AG04450 (cell line): ENCODE data around the gene DSP. TPM values are rescaled to one million over a fixed set of nuclear protein-coding genes. Genes with fewer than 3 reads are reported as not detected.

ENCODE experiments used
- CTCF ChIA-PET: fragments of 300-600, 350-600 bp; formaldehyde crosslinking; extraction: SDS; loops from one replicate; lab custom pipeline; 2022; ENCODE audit warnings: antibody characterized with exemption, inconsistent platforms; lab: Charles Lee
- POLR2A ChIA-PET: fragments of 350-600 bp; formaldehyde crosslinking; extraction: SDS; loops from one replicate; lab custom pipeline; 2021; ENCODE audit warnings: antibody characterized with exemption, inconsistent platforms; lab: Yijun Ruan, JAX
- DNase-seq: peaks from one replicate; pipeline ENCODE4 v3.0.0-alpha.2; 2011; ENCODE audit warnings: low read depth, low spot score
- H3K27ac ChIP-seq: one replicate; pipeline ENCODE4 v1.5.1; 2012; ENCODE audit warnings: low read depth, low read length, control low read depth
- H3K27me3 ChIP-seq: one replicate; pipeline ENCODE4 v1.6.0; 2012; ENCODE audit warnings: low read length; ENCODE audit not compliant: control insufficient read depth, insufficient read depth
- H3K4me3 ChIP-seq: 2 replicates; pipeline ENCODE4 v1.5.1; 2011; ENCODE audit warnings: mild to moderate bottlenecking, low read depth, low read length, control low read depth
- H3K9me3 ChIP-seq: 2 replicates; pipeline ENCODE4 v1.5.1; 2012; ENCODE audit warnings: low read length; ENCODE audit not compliant: control insufficient read depth, insufficient read depth
- polyA minus RNA-seq: library from RNA; depleted of rRNA, polyadenylated mRNA; stranded (reverse); fragments of >200 nt; gene quantifications from 2 replicates; pipeline ENCODE4 v1.2.3, GENCODE V29; 2011; rRNA and poly(A)+ RNA removed
- polyA plus RNA-seq: library from polyadenylated mRNA; depleted of rRNA; stranded (reverse); fragments of >200 nt; gene quantifications from 2 replicates; pipeline ENCODE4 v1.2.3, GENCODE V29; 2011; rRNA removed
- TF ChIP-seq, protein P1 (sequence below): IDR thresholded peaks from 2 replicates; pipeline ENCODE4 v1.5.1; 2011; ENCODE audit warnings: low read depth, low read length, control low read depth, inconsistent platforms

DSP gene, protein sequence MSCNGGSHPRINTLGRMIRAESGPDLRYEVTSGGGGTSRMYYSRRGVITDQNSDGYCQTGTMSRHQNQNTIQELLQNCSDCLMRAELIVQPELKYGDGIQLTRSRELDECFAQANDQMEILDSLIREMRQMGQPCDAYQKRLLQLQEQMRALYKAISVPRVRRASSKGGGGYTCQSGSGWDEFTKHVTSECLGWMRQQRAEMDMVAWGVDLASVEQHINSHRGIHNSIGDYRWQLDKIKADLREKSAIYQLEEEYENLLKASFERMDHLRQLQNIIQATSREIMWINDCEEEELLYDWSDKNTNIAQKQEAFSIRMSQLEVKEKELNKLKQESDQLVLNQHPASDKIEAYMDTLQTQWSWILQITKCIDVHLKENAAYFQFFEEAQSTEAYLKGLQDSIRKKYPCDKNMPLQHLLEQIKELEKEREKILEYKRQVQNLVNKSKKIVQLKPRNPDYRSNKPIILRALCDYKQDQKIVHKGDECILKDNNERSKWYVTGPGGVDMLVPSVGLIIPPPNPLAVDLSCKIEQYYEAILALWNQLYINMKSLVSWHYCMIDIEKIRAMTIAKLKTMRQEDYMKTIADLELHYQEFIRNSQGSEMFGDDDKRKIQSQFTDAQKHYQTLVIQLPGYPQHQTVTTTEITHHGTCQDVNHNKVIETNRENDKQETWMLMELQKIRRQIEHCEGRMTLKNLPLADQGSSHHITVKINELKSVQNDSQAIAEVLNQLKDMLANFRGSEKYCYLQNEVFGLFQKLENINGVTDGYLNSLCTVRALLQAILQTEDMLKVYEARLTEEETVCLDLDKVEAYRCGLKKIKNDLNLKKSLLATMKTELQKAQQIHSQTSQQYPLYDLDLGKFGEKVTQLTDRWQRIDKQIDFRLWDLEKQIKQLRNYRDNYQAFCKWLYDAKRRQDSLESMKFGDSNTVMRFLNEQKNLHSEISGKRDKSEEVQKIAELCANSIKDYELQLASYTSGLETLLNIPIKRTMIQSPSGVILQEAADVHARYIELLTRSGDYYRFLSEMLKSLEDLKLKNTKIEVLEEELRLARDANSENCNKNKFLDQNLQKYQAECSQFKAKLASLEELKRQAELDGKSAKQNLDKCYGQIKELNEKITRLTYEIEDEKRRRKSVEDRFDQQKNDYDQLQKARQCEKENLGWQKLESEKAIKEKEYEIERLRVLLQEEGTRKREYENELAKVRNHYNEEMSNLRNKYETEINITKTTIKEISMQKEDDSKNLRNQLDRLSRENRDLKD (N-terminal part only)
- polyA plus RNA-seq (3.6 TPM in 2 replicates), polyA minus RNA-seq (7.3 and 7.4 TPM in 2 replicates)

GRCh38 chr6:7541175-7542064, at the start of gene DSP:
TSS of gene DSP (plus strand) at chr6:7541671. CDS start at chr6:7541916, 245 bp downstream.
- Histone ChIP-seq H3K27me3 (peaks cover 35% of the 10 kb centered on the region), H3K27ac (no peak within 1 kb of the TSS), H3K4me3 (peak within 1 kb of the TSS; percentile 63), H3K9me3 (no peaks in the 10 kb centered on the region; the same call in 1 of the 2 replicates)
- POLR2A ChIA-PET = interaction anchor here (0.7 kb wide), 1 partner anchor 12 kb away, joined by 3 read pairs; no protein-coding TSS in a partner anchor
- CTCF ChIA-PET = no interaction called here
- TF ChIP-seq, protein P1, sequence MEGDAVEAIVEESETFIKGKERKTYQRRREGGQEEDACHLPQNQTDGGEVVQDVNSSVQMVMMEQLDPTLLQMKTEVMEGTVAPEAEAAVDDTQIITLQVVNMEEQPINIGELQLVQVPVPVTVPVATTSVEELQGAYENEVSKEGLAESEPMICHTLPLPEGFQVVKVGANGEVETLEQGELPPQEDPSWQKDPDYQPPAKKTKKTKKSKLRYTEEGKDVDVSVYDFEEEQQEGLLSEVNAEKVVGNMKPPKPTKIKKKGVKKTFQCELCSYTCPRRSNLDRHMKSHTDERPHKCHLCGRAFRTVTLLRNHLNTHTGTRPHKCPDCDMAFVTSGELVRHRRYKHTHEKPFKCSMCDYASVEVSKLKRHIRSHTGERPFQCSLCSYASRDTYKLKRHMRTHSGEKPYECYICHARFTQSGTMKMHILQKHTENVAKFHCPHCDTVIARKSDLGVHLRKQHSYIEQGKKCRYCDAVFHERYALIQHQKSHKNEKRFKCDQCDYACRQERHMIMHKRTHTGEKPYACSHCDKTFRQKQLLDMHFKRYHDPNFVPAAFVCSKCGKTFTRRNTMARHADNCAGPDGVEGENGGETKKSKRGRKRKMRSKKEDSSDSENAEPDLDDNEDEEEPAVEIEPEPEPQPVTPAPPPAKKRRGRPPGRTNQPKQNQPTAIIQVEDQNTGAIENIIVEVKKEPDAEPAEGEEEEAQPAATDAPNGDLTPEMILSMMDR = no peak
- no peak for DNase-seq

DNA sequence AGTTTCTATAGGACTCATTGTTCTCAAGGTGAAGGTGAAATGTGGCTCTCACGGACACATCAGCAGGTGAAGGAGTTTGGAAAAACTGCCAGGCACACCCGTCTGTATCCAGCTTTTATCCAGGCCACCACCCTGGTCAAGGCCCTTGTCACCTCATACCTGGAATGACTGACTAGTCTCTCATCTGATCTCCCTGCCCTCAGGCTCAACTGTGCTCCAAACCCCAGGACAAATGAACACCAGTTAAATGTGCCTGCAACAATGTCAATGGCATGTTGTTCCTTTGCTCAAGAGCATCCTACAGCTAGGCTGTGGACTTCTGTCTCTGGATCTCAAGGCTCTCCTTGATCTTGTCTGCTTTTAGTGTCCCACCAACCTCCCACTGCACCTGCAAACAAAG, 47.6 kb upstream of the DSP start:
- ChIA-PET CTCF (no interaction called here), POLR2A (no interaction called here)
- Histone ChIP-seq H3K27ac (no peak overlapping the region), H3K9me3 (no peaks in the 10 kb centered on the region), H3K27me3 (no peaks in the 10 kb centered on the region), H3K4me3 (no peak overlapping the region)
- TF ChIP-seq, protein P1 = no peak
- DNase-seq = no peak

DNA sequence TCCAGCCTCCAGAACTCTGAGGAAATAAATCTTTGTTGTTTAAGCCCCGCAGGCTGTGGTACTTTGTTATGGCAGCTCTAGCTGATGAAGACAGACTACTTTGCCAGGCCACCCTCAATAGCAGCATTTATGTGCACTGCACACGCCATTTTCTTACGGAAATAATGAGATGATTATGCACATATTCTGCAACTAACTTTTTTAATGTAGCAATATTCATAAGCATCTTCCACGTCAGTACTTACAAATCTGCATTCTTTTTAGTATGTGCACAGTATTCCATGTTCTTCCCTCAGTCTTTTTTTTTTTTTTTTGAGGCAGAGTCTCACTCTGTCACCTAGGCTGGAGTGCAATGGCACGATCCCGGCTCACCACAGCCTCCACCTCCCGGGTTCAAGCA, 46.8 kb upstream of the DSP start:
- TF ChIP-seq, protein P1 = no peak
- no peaks in the 10 kb centered on the region for H3K27me3 ChIP-seq
- H3K4me3 ChIP-seq = no peak overlapping the region
- POLR2A ChIA-PET = no interaction called here
- no peak for DNase-seq
- CTCF ChIA-PET = no interaction called here
- no peaks in the 10 kb centered on the region for H3K9me3 ChIP-seq
- H3K27ac ChIP-seq = no peak overlapping the region

- POLR2A ChIA-PET = no interaction called here
- TF ChIP-seq, protein P1 = no peak
- DNase-seq = no peak
- H3K9me3 ChIP-seq = no peaks in the 10 kb centered on the region
- H3K27ac ChIP-seq = no peak overlapping the region
- H3K27me3 ChIP-seq = no peaks in the 10 kb centered on the region
- no peak overlapping the region for H3K4me3 ChIP-seq
- CTCF ChIA-PET = no interaction called here
Measured at GRCh38 chr6:7496266-7496875, 45.1 kb upstream of the DSP start.
